Neuron (in vitro differentiated cells): ENCODE data around the gene OR4C3.
"Not testable (repeated sequence)": the region's sequence is repeated elsewhere in the genome, so short reads cannot be mapped to it uniquely, and the experiment has no call there.

Source experiments
- H2AFZ ChIP-seq: one replicate; pipeline ENCODE4 v1.6.1; 2013; ENCODE audit warnings: low read depth, mild to moderate bottlenecking, inconsistent platforms, low read length, moderate library complexity
- H3K27me3 ChIP-seq: one replicate; pipeline ENCODE4 v1.6.1; 2013; ENCODE audit warnings: low read length; ENCODE audit not compliant: insufficient read depth
- H3K36me3 ChIP-seq: one replicate; pipeline ENCODE4 v1.6.1; 2013; ENCODE audit warnings: low read length; ENCODE audit not compliant: insufficient read depth
- H3K4me1 ChIP-seq: one replicate; pipeline ENCODE4 v1.6.1; 2013; ENCODE audit warnings: low read length; ENCODE audit not compliant: insufficient read depth
- H3K4me3 ChIP-seq: 2 replicates; pipeline ENCODE4 v1.5.1; 2013; ENCODE audit warnings: mild to moderate bottlenecking, low read length, moderate library complexity
- H3K9me3 ChIP-seq: one replicate; pipeline ENCODE4 v1.6.1; 2013; ENCODE audit warnings: low read length

OR4C3 gene

GRCh38 chr11:48324620-48325019, at the start of gene OR4C3:
TSS of gene OR4C3 (plus strand) at chr11:48324920. CDS start at chr11:48325022, 102 bp downstream.
- not testable (repeated sequence) for H3K36me3 ChIP-seq, H3K9me3 ChIP-seq, H3K4me3 ChIP-seq, H3K4me1 ChIP-seq, H3K27me3 ChIP-seq, H2AFZ ChIP-seq

GRCh38 chr11:48305923-48306322, 18.8 kb upstream of the OR4C3 start, which contains the start of gene OR4S1:
TSS of gene OR4S1 (plus strand) at chr11:48306223. CDS start at chr11:48306223, 0 bp downstream.
- Histone ChIP-seq H3K4me3 (no peak within 1 kb of the TSS), H3K4me1 (no peaks in the 10 kb centered on the region), H3K27me3 (no peaks in the 10 kb centered on the region), H3K36me3 (no peaks in the 10 kb centered on the region), H3K9me3 (no peaks in the 10 kb centered on the region), H2AFZ (no peak within 1 kb of the TSS)

- Histone ChIP-seq H3K9me3 (no peaks in the 10 kb centered on the region), H3K4me1 (no peaks in the 10 kb centered on the region), H3K4me3 (no peak overlapping the region), H3K36me3 (no peaks in the 10 kb centered on the region), H2AFZ (no peak overlapping the region), H3K27me3 (no peaks in the 10 kb centered on the region)
Measured at GRCh38 chr11:48307760-48308386, 16.8 kb upstream of the OR4C3 start.

GRCh38 chr11:48313590-48313989, 11.1 kb upstream of the OR4C3 start:
- H3K4me1 ChIP-seq, H3K9me3 ChIP-seq, H2AFZ ChIP-seq, H3K4me3 ChIP-seq, H3K27me3 ChIP-seq, H3K36me3 ChIP-seq: not testable (repeated sequence)

- not testable (repeated sequence) for H2AFZ ChIP-seq, H3K4me1 ChIP-seq, H3K9me3 ChIP-seq, H3K36me3 ChIP-seq, H3K27me3 ChIP-seq, H3K4me3 ChIP-seq
Measured at GRCh38 chr11:48319813-48320212, 4.9 kb upstream of the OR4C3 start.

- Histone ChIP-seq H3K4me1 (no peaks in the 10 kb centered on the region), H3K36me3 (no peaks in the 10 kb centered on the region), H3K4me3 (no peak overlapping the region), H3K9me3 (no peaks in the 10 kb centered on the region), H3K27me3 (no peaks in the 10 kb centered on the region), H2AFZ (no peak overlapping the region)
Measured at GRCh38 chr11:48341466-48341865, 16.7 kb downstream of the OR4C3 start.

GRCh38 chr11:48342505-48342904, 17.8 kb downstream of the OR4C3 start:
- H3K27me3 ChIP-seq, H3K9me3 ChIP-seq, H3K36me3 ChIP-seq, H3K4me3 ChIP-seq, H3K4me1 ChIP-seq, H2AFZ ChIP-seq: not testable (repeated sequence)

- not testable (repeated sequence) for H3K9me3 ChIP-seq, H3K36me3 ChIP-seq, H3K27me3 ChIP-seq, H2AFZ ChIP-seq, H3K4me1 ChIP-seq, H3K4me3 ChIP-seq
Measured at GRCh38 chr11:48346286-48346685, 21.6 kb downstream of the OR4C3 start.

- Histone ChIP-seq H3K4me1 (no peaks in the 10 kb centered on the region), H2AFZ (no peak overlapping the region)
Measured at GRCh38 chr11:48354013-48354412, 29.3 kb downstream of the OR4C3 start.

GRCh38 chr11:48354677-48355076, 30.0 kb downstream of the OR4C3 start:
- H3K9me3 ChIP-seq: no peaks in the 10 kb centered on the region
- no peak overlapping the region for H3K4me3 ChIP-seq
- no peaks in the 10 kb centered on the region for H3K36me3 ChIP-seq
- H3K4me1 ChIP-seq: no peaks in the 10 kb centered on the region
- H3K27me3 ChIP-seq: no peaks in the 10 kb centered on the region
- H2AFZ ChIP-seq: no peak overlapping the region

More at GRCh38 chr11:48354013-48354412, 29.3 kb downstream of the OR4C3 start:
- H3K27me3 ChIP-seq: no peaks in the 10 kb centered on the region
- no peaks in the 10 kb centered on the region for H3K36me3 ChIP-seq
- H3K4me3 ChIP-seq: no peak overlapping the region
- H3K9me3 ChIP-seq: no peaks in the 10 kb centered on the region

- not testable (repeated sequence) for H2AFZ ChIP-seq, H3K27me3 ChIP-seq, H3K4me1 ChIP-seq, H3K36me3 ChIP-seq, H3K9me3 ChIP-seq, H3K4me3 ChIP-seq
Measured at GRCh38 chr11:48361289-48361688, 36.6 kb downstream of the OR4C3 start.

GRCh38 chr11:48366365-48366764, 41.6 kb downstream of the OR4C3 start, which contains the start of gene OR4C5:
TSS of gene OR4C5 (minus strand) at chr11:48366465. CDS start at chr11:48366465, 0 bp downstream.
- Histone ChIP-seq H2AFZ (no peak within 1 kb of the TSS), H3K4me1 (no peaks in the 10 kb centered on the region), H3K36me3 (no peaks in the 10 kb centered on the region), H3K27me3 (no peaks in the 10 kb centered on the region), H3K4me3 (no peak within 1 kb of the TSS), H3K9me3 (no peaks in the 10 kb centered on the region)
